Transverse colon (tissue), 4 donors: Measurements from ENCODE around the gene RNASE1. TPM values are rescaled to one million over a fixed set of nuclear protein-coding genes. Genes with fewer than 3 reads are reported as not detected.
"Not testable (repeated sequence)": the region's sequence is repeated elsewhere in the genome, so short reads cannot be mapped to it uniquely, and the experiment has no call there.

ENCODE experiments used
- DNase-seq: peaks from one replicate; pipeline ENCODE4 v3.0.0-alpha.2; 2019
- H3K27ac ChIP-seq, 4 donors: fragments of 200-600 bp; sonication (generic); 2 replicates each; pipeline ENCODE4 v1.5.1; 2016 to 2018; ENCODE audit warnings: inconsistent platforms in 4 of 4
- H3K27me3 ChIP-seq: fragments of 200-600 bp; sonication (generic); 2 replicates; pipeline ENCODE4 v1.5.1; 2017; ENCODE audit warnings: inconsistent platforms
- H3K36me3 ChIP-seq, 4 donors: fragments of 200-600 bp; sonication (generic); 2 replicates each; pipeline ENCODE4 v1.5.1; 2017 to 2019; ENCODE audit warnings: inconsistent platforms in 4 of 4
- H3K4me1 ChIP-seq, 4 donors: fragments of 200-600 bp; sonication (generic); 2 replicates each; pipeline ENCODE4 v1.5.1; 2017 to 2020; ENCODE audit warnings: inconsistent platforms in 4 of 4
- H3K4me3 ChIP-seq, 4 donors: fragments of 200-600 bp; sonication (generic); 1 replicate in 1 of 4; 2 replicates in 3 of 4; pipeline versions ENCODE4 v1.5.1 to v1.6.1; 2017 to 2019; ENCODE audit warnings: inconsistent platforms in 4 of 4
- H3K9me3 ChIP-seq, 2 donors: fragments of 200-600 bp; sonication (generic); 2 replicates each; pipeline ENCODE4 v1.5.1; 2017 to 2019; ENCODE audit warnings: inconsistent platforms in 2 of 2
- CTCF ChIP-seq, 5 experiments: fragments of 200-600 bp in 3 of 5; fragments of 450-650 bp in 2 of 5; sonication (generic) in 3 of 5; IDR thresholded peaks; 1 replicate in 2 of 5; 2 replicates in 3 of 5; pipeline ENCODE4 v1.5.1; 2016 to 2017; ENCODE audit warnings: antibody characterized with exemption in 5 of 5, inconsistent platforms in 3 of 5, mild to moderate bottlenecking in 2 of 5, moderate library complexity in 1 of 5
- EP300 ChIP-seq: sonication (generic); formaldehyde crosslinking; IDR thresholded peaks from one replicate; pipeline ENCODE4 v1.6.1; 2017; ENCODE audit warnings: antibody characterized with exemption, low read depth
- POLR2A ChIP-seq: fragments of 450-650 bp; IDR thresholded peaks from one replicate; pipeline ENCODE4 v1.6.1; 2016; ENCODE audit warnings: antibody characterized with exemption, mild to moderate bottlenecking, moderate library complexity
- POLR2AphosphoS5 ChIP-seq, 3 donors: sonication (generic); formaldehyde crosslinking; IDR thresholded peaks; one replicate each; pipeline ENCODE4 v1.6.1; 2016; ENCODE audit warnings: antibody characterized with exemption in 3 of 3
- WGBS, 2 donors: methylation state at CpG; one replicate each; pipeline ENCODE4 v1.1.5; 2018; ENCODE audit warnings: low coverage in 1 of 2; 5-methylcytosine and 5-hydroxymethylcytosine counted together
- in situ Hi-C, 4 donors: fragments of 200-750 bp; cut with MboI; loops; one replicate each; pipeline versions ENCODE4 v1.15.0 to v1.15.1; 2017; ENCODE audit warnings: low sequenced_read_pairs in 3 of 4, low pct_ligation_motif_present in 1 of 4, low pct_unique_long_range_greater_than_20kb in 1 of 4
- intact Hi-C: fragments of 100-400 bp; cut with DNase I; formaldehyde crosslinking; loops from one replicate; pipeline ENCODE4 v1.15.1; 2023; ENCODE audit warnings: low total_unique reads
- total RNA-seq, 4 donors: library from RNA; depleted of rRNA; stranded (reverse); fragments of >200 nt; gene quantifications; one replicate each; pipeline ENCODE4 v1.1.0, GENCODE V29; 2016

Gene RNASE1
- total RNA-seq, 4 donors from 2014 or later: 96.7 to 296 (median 177) TPM

GRCh38 chr14:20841096-20841495 is 38.5 kb upstream of the RNASE1 start:
- no peak for DNase-seq
- no peak for TF ChIP-seq POLR2AphosphoS5 (IDR thresholded peaks at IDR 0.05)
- TF ChIP-seq EP300: no peak
- TF ChIP-seq POLR2A: no peak
- TF ChIP-seq CTCF (IDR thresholded peaks at IDR 0.05): no peak
- no peak overlapping the region for H3K27ac ChIP-seq
- in situ Hi-C loops: no loop called here
- H3K4me3 ChIP-seq: no peak overlapping the region
- H3K36me3 ChIP-seq: no peaks in the 10 kb centered on the region
- intact Hi-C loops: no loop called here
- no peaks in the 10 kb centered on the region for H3K9me3 ChIP-seq
- H3K4me1 ChIP-seq: no peaks in the 10 kb centered on the region
- H3K27me3 ChIP-seq: no peaks in the 10 kb centered on the region

GRCh38 chr14:20837831-20838230 is 35.2 kb upstream of the RNASE1 start:
- Histone ChIP-seq H3K9me3 (no peaks in the 10 kb centered on the region), H3K27ac (no peak overlapping the region), H3K4me3 (no peak overlapping the region), H3K36me3 (no peaks in the 10 kb centered on the region), H3K4me1 (no peaks in the 10 kb centered on the region), H3K27me3 (no peaks in the 10 kb centered on the region)
- in situ Hi-C loops: no loop called here
- 45 to 60% methylated on average over 1 to 3 of the region's 3 CpGs for WGBS, 2 donors
- TF ChIP-seq POLR2AphosphoS5 (IDR thresholded peaks at IDR 0.05) (no peak), EP300 (no peak), POLR2A (no peak)
- intact Hi-C loops: no loop called here
- no peak for DNase-seq

GRCh38 chr14:20836668-20837338 is 34.2 kb upstream of the RNASE1 start:
- Histone ChIP-seq H3K27me3 (no peaks in the 10 kb centered on the region), H3K9me3 (no peaks in the 10 kb centered on the region), H3K36me3 (no peaks in the 10 kb centered on the region), H3K4me3 (no peak overlapping the region), H3K27ac (no peak overlapping the region), H3K4me1 (no peaks in the 10 kb centered on the region)
- DNase-seq: no peak
- intact Hi-C loops: no loop called here
- 37 to 74% methylated on average over 4 to 5 of the region's 5 CpGs for WGBS, 2 donors
- in situ Hi-C loops: no loop called here
- TF ChIP-seq EP300 (no peak), CTCF (IDR thresholded peaks at IDR 0.05) (peak in 4 of 5 experiments; percentile 11 to 24 (median 18))

GRCh38 chr14:20834899-20835298 is 32.3 kb upstream of the RNASE1 start:
- DNase-seq: no peak
- in situ Hi-C loops: no loop called here
- Histone ChIP-seq H3K9me3 (no peaks in the 10 kb centered on the region), H3K27me3 (no peaks in the 10 kb centered on the region), H3K36me3 (no peaks in the 10 kb centered on the region), H3K27ac (no peak overlapping the region), H3K4me3 (no peak overlapping the region), H3K4me1 (no peaks in the 10 kb centered on the region)
- 80 to 90% methylated on average over 2 of the region's 2 CpGs for whole genome bisulfite sequencing, 2 donors
- TF ChIP-seq EP300 (no peak), POLR2AphosphoS5 (IDR thresholded peaks at IDR 0.05) (no peak), CTCF (IDR thresholded peaks at IDR 0.05) (no peak), POLR2A (no peak)
- intact Hi-C loops: no loop called here

- intact Hi-C loops: no loop called here
- TF ChIP-seq EP300 (no peak), POLR2A (no peak), POLR2AphosphoS5 (IDR thresholded peaks at IDR 0.05) (no peak), CTCF (IDR thresholded peaks at IDR 0.05) (no peak)
- no peaks in the 10 kb centered on the region for H3K27me3 ChIP-seq
- 91 to 95% methylated on average over 8 to 12 of the region's 12 CpGs for WGBS, 2 donors
- H3K9me3 ChIP-seq: peaks cover 5 to 7% of the 10 kb centered on the region in 2 donors
- no peaks in the 10 kb centered on the region for H3K4me1 ChIP-seq
- no peak for DNase-seq
- H3K36me3 ChIP-seq: no peaks in the 10 kb centered on the region
- no peak overlapping the region for H3K27ac ChIP-seq
- no peak overlapping the region for H3K4me3 ChIP-seq
- in situ Hi-C loops: no loop called here
These were observed 28.2 kb upstream of the RNASE1 start for GRCh38 chr14:20830831-20831230.

- in situ Hi-C loops, DNase-seq, H3K4me1 ChIP-seq, H3K27ac ChIP-seq, H3K9me3 ChIP-seq, H3K27me3 ChIP-seq, H3K36me3 ChIP-seq, intact Hi-C loops, H3K4me3 ChIP-seq: not testable (repeated sequence)
- WGBS, 2 donors: 89 to 93% methylated on average over 3 to 11 of the region's 11 CpGs
These were observed 25.5 kb upstream of the RNASE1 start for GRCh38 chr14:20828024-20828694.
